BJ (cell line): ENCODE measurements around the gene ELMO3. TPM values are rescaled to one million over a fixed set of nuclear protein-coding genes. Genes with fewer than 3 reads are reported as not detected.

Source experiments
- CTCF ChIA-PET: fragments of 350-600 bp; formaldehyde crosslinking; extraction: SDS; loops from one replicate; lab custom pipeline; 2021; ENCODE audit warnings: antibody characterized with exemption, inconsistent platforms; lab: Yijun Ruan, JAX
- POLR2A ChIA-PET: fragments of 300-600 bp; sonication (Branson Sonifier 250); formaldehyde crosslinking; extraction: SDS; loops from one replicate; lab custom pipeline; 2021; ENCODE audit warnings: antibody characterized with exemption; lab: Charles Lee
- DNase-seq: peaks from one replicate; pipeline ENCODE4 v3.0.0-alpha.2; 2011; ENCODE audit warnings: low read depth
- H3K27me3 ChIP-seq: 2 replicates; pipeline ENCODE4 v1.6.0; 2011; ENCODE audit warnings: low read length; ENCODE audit not compliant: control insufficient read depth, insufficient read depth
- H3K36me3 ChIP-seq: 2 replicates; pipeline ENCODE4 v1.5.1; 2011; ENCODE audit warnings: low read length; ENCODE audit not compliant: control insufficient read depth, insufficient read depth
- H3K4me3 ChIP-seq: 2 replicates; pipeline ENCODE4 v1.5.1; 2011; ENCODE audit warnings: low read depth, mild to moderate bottlenecking, control low read depth, low read length
- polyA plus RNA-seq: library from polyadenylated mRNA; depleted of rRNA; stranded (reverse); fragments of >200 nt; gene quantifications from 2 replicates; pipeline ENCODE4 v1.2.3, GENCODE V29; 2011
- TF ChIP-seq, protein P1 (sequence below): IDR thresholded peaks from 2 replicates; pipeline ENCODE4 v1.5.1; 2011; ENCODE audit warnings: low read depth, mild to moderate bottlenecking, control low read depth, inconsistent platforms, low read length, moderate library complexity; ENCODE audit not compliant: insufficient read depth

ELMO3 gene
- polyA plus RNA-seq, 1 experiment, result 0.97 TPM

DNA sequence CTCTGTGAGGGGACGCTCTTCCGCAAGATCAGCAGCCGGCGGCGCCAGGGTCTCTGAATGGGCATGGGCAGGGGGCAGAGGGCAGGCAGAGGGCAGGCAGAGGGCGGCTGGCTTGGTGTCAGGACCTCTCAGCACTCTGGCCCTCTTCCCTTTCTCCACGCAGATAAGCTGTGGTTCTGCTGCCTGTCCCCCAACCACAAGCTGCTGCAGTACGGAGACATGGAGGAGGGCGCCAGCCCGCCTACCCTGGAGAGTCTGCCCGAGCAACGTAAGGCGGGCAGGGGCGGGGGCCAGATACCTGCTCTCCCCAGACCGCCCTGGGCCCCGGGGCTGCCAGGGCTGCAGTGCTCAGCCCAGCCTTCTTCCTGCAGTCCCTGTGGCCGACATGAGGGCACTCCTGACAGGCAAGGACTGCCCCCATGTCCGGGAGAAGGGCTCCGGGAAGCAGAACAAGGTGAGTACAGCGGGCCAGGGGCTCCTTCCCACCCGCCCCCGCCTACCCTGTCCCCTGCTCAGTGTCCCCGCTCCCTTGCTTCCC, 4.1 kb downstream of the ELMO3 start:
- Histone ChIP-seq H3K27me3 (no peaks in the 10 kb centered on the region), H3K4me3 (no peak overlapping the region), H3K36me3 (peaks cover 18% of the 10 kb centered on the region)
- CTCF ChIA-PET, result interaction anchor here (0.8 to 0.9 kb wide), 2 partner anchors 9 to 704 kb away, joined by 3 to 5 read pairs; no protein-coding TSS in a partner anchor
- TF ChIP-seq, protein P1, sequence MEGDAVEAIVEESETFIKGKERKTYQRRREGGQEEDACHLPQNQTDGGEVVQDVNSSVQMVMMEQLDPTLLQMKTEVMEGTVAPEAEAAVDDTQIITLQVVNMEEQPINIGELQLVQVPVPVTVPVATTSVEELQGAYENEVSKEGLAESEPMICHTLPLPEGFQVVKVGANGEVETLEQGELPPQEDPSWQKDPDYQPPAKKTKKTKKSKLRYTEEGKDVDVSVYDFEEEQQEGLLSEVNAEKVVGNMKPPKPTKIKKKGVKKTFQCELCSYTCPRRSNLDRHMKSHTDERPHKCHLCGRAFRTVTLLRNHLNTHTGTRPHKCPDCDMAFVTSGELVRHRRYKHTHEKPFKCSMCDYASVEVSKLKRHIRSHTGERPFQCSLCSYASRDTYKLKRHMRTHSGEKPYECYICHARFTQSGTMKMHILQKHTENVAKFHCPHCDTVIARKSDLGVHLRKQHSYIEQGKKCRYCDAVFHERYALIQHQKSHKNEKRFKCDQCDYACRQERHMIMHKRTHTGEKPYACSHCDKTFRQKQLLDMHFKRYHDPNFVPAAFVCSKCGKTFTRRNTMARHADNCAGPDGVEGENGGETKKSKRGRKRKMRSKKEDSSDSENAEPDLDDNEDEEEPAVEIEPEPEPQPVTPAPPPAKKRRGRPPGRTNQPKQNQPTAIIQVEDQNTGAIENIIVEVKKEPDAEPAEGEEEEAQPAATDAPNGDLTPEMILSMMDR, result no peak
- POLR2A ChIA-PET, result no interaction called here
- DNase-seq, result no peak

DNA sequence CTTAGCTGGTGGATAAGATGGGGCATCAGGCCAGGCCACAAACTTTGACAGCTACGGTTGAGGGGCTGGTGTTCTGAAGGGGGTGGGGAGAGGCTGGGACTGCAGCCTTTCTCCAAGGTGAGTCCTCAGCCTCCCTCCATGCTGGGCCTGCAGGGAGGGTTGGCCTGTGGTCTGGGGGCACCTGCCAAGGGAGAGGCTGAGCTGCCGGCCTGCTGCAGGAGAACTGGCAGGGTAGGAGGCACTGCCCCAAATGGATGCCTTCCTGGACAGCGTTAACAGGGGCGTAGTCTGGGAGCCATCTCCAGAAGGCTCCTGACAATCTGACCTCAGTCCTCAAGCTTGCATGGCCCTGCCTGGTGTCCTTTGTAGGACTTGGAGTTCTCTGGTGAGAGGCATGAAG, 5.1 kb downstream of the ELMO3 start:
- Histone ChIP-seq H3K4me3 (no peak overlapping the region), H3K27me3 (no peaks in the 10 kb centered on the region), H3K36me3 (peaks cover 14% of the 10 kb centered on the region)
- no peak for DNase-seq
- CTCF ChIA-PET, result interaction anchor here (0.9 to 1.4 kb wide), 2 partner anchors 8 to 42 kb away, joined by 5 to 8 read pairs; no protein-coding TSS in a partner anchor
- TF ChIP-seq, protein P1, result no peak
- POLR2A ChIA-PET, result no interaction called here

DNA sequence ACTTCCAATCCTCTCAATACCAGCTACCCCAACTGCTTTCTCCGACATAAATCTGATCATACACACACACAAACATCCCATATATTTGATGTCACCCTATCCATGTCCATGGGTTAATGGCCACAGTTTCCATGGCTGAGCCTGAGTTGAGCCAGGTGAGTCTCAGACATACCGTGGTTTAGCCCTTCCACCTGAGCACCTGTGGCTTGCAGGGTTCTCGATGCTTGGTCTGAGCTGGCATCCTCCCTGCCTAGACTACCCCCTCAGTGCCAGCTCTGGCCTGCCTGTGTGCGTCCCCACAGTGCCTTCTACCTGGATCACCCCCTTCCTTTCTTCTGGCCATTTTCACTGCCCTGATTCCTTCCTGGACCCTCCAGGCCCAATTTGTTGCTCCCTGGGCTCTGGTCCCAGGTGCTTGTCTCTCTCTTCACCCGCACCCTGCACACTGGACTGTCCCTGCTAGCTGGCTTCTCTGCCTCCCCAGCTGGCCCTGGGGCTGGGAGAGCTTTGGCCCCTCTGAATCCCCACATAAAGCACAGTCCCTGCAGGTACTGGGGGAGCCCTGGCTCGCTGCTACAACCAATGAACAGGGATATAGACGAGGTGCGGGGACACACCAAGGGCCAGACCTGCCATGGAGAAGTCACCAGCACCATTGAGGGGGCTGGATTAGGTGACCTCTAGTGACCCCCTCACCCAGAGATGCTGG, 7.4 kb downstream of the ELMO3 start:
- CTCF ChIA-PET, result no interaction called here
- POLR2A ChIA-PET, result no interaction called here

DNA sequence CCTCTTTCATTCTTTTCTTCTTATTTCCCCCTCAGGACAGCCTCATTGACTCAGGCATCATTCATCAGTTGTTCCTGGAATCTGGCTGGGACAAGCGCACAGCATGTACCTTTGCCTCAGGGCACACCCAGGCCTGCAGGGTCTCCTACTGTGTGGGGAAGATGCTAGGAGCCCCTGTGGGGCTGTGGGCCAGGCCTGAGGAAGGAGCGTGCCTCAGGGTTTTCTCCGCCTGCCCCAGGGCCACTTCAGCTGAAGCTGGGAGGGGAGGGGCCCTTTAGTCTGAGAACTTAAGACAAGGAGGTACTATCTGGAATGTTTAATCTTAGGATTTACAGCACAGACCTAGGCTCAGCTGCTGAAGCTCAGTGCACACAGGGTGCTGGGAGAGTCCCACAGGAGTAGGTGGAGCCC, 7.9 kb downstream of the ELMO3 start:
- Histone ChIP-seq H3K36me3 (peaks cover 12% of the 10 kb centered on the region), H3K4me3 (no peak overlapping the region), H3K27me3 (no peaks in the 10 kb centered on the region)
- ChIA-PET CTCF (no interaction called here), POLR2A (no interaction called here)
- no peak for DNase-seq
- TF ChIP-seq, protein P1, result no peak

More for the DNA sequence above, 7.4 kb downstream of the ELMO3 start:
- no peak for DNase-seq
- Histone ChIP-seq H3K4me3 (no peak overlapping the region), H3K36me3 (peaks cover 14% of the 10 kb centered on the region), H3K27me3 (no peaks in the 10 kb centered on the region)
- TF ChIP-seq, protein P1, result no peak

DNA sequence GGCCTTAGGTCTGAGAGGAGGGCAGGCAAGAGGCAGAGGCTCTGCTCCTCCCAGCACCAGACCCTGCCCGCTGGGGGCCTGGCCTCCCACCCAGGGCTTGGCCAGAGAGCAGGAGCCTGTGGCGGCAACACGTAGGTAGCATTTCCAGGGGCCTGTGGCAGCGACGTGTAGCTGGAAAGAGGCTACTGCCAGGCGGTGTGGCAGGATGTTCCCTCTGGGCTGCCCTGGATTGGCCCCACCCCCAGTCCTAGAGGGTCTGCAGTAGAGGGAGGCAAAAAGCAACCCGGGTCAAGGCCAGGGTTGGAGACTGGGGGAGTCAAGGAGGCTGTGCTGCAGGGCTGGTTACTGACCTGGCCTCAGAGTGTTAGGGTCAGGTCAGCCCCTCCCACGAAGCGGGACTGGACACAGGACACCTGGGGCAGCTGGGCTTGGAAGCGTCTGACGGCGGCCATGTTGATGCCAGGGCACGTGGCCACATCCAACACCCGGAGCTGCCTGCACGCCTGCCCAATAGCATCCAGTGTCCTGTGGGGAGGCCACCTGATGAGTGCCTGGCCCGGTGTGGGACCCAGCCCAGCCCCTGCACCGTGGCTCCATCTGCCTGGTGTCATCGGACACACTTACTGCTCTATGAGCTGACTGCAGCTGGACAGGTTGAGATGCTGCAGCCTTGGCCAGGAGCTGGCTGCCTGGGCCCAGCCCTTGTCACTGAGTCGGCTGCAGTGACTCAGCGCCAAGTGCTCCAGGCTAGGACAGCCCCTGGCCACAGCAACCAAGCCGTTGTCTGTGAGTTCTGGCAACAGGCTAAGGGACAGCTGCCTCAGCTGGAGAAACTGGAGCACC, 8.5 kb downstream of the ELMO3 start:
- ChIA-PET CTCF (no interaction called here), POLR2A (no interaction called here)
- no peaks in the 10 kb centered on the region for H3K27me3 ChIP-seq

More for the DNA sequence above, 8.5 kb downstream of the ELMO3 start:
- peaks cover 12% of the 10 kb centered on the region for H3K36me3 ChIP-seq
- no peak overlapping the region for H3K4me3 ChIP-seq
- TF ChIP-seq, protein P1, result no peak
- peak; percentile 5 for DNase-seq
